ENCODE results near the gene PTGER2.

The PTGER2 gene

GRCh38 chr14:52354242-52354641 is 40.1 kb downstream of the PTGER2 start:
- peaks cover 22% of the 10 kb centered on the region for H3K4me1 Mint-ChIP-seq (ENCODE audit: low read depth)
- H3K36me3 Mint-ChIP-seq (ENCODE audit: low read depth): no peaks in the 10 kb centered on the region
- no peak overlapping the region for H3K4me3 Mint-ChIP-seq
- intact Hi-C loops (cut with micrococcal nuclease): loop anchor here (10.0 kb wide), 1 partner anchor 51 kb away; no protein-coding TSS in a partner anchor
- no peak overlapping the region for H3K27ac Mint-ChIP-seq
- no peaks in the 10 kb centered on the region for H3K9me3 Mint-ChIP-seq
- H3K27me3 Mint-ChIP-seq: peaks cover 73% of the 10 kb centered on the region

- Mint-ChIP-seq H3K9me3 (no peaks in the 10 kb centered on the region), H3K27ac (no peak overlapping the region), H3K4me3 (no peak overlapping the region), H3K27me3 (peaks cover 73% of the 10 kb centered on the region), H3K4me1 (ENCODE audit: low read depth) (peaks cover 22% of the 10 kb centered on the region), H3K36me3 (ENCODE audit: low read depth) (no peaks in the 10 kb centered on the region)
- intact Hi-C loops (cut with micrococcal nuclease): loop anchor here (10.0 kb wide), 1 partner anchor 50 kb away; no protein-coding TSS in a partner anchor
These were observed 40.9 kb downstream of the PTGER2 start for GRCh38 chr14:52355016-52355431.

- no peaks in the 10 kb centered on the region for H3K36me3 Mint-ChIP-seq (ENCODE audit: low read depth)
- H3K27me3 Mint-ChIP-seq: peaks cover 71% of the 10 kb centered on the region
- peaks cover 22% of the 10 kb centered on the region for H3K4me1 Mint-ChIP-seq (ENCODE audit: low read depth)
- H3K27ac Mint-ChIP-seq: no peak overlapping the region
- H3K9me3 Mint-ChIP-seq: no peaks in the 10 kb centered on the region
- intact Hi-C loops (cut with micrococcal nuclease): loop anchor here (10.0 kb wide), 1 partner anchor 49 kb away; no protein-coding TSS in a partner anchor
- peak overlapping the region; percentile 24 for H3K4me3 Mint-ChIP-seq
These were observed 41.4 kb downstream of the PTGER2 start for GRCh38 chr14:52355526-52355925.

DNA sequence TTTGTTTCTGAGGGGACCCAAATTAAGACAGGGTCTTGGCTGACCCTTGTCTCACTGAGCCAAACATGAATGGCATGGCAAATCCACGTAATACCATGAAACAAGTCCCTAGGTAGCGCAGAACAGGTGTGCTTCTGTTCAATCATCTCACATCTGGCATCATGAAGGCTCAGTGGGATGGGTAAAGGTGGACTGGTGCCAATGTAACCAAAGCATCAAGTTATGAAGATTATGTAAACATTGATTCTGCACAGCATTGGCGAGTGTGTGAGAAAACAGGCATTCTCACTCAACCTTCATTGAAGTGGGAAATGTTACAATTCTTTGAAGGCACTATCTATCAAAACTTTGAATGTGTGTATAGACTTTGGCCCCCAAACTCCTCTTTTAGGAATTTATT is 41.9 kb downstream of the PTGER2 start:
- H3K9me3 Mint-ChIP-seq: no peaks in the 10 kb centered on the region

GRCh38 chr14:52360831-52361230 is 46.7 kb downstream of the PTGER2 start:
- Mint-ChIP-seq H3K27ac (no peak overlapping the region), H3K4me3 (no peak overlapping the region), H3K27me3 (peaks cover 56% of the 10 kb centered on the region), H3K9me3 (no peaks in the 10 kb centered on the region), H3K36me3 (ENCODE audit: low read depth) (no peaks in the 10 kb centered on the region), H3K4me1 (ENCODE audit: low read depth) (peaks cover 8% of the 10 kb centered on the region)
- intact Hi-C loops (cut with micrococcal nuclease): no loop called here

More for the DNA sequence above, 41.9 kb downstream of the PTGER2 start:
- H3K27ac Mint-ChIP-seq: no peak overlapping the region
- no peaks in the 10 kb centered on the region for H3K36me3 Mint-ChIP-seq (ENCODE audit: low read depth)
- H3K27me3 Mint-ChIP-seq: peaks cover 71% of the 10 kb centered on the region
- H3K4me3 Mint-ChIP-seq: no peak overlapping the region
- intact Hi-C loops (cut with micrococcal nuclease): loop anchor here (10.0 kb wide), 1 partner anchor 49 kb away; no protein-coding TSS in a partner anchor
- peaks cover 22% of the 10 kb centered on the region for H3K4me1 Mint-ChIP-seq (ENCODE audit: low read depth)

DNA sequence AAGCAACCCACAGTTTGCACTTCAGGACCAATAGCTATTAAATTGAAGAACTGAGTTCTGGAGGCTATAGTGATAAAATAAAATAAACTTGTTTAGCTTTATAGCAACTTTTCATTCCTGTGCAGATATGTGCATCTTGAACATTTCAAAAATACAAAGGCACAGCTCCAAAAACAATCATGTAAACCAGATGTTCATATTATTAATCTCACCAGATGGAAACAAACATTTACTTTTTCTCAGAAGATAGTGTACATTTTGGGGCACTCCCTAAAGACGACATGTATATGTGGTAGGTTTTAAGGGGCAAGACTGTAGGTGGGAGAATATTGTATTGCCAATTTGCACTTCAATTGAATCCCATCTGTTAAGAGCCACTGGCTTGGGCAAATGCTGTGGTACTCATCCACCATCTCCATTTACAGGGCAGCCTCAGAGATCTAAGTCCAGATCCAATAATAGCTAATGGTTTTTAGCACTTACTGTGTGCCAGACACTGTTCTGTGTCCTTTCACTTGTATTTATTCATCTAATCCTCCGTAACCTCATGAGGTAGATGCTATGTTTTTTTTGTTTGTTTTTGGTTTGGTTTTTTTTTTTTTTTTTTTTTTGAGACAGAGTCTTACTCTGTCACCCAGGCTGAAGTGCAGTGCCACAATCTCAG is 49.1 kb downstream of the PTGER2 start:
- H3K27ac Mint-ChIP-seq: no peak overlapping the region
- intact Hi-C loops (cut with micrococcal nuclease): no loop called here
- peaks cover 47% of the 10 kb centered on the region for H3K27me3 Mint-ChIP-seq
- no peaks in the 10 kb centered on the region for H3K9me3 Mint-ChIP-seq
- no peak overlapping the region for H3K4me3 Mint-ChIP-seq
- H3K36me3 Mint-ChIP-seq (ENCODE audit: low read depth): no peaks in the 10 kb centered on the region
- peaks cover 6% of the 10 kb centered on the region for H3K4me1 Mint-ChIP-seq (ENCODE audit: low read depth)

GRCh38 chr14:52363961-52364360 is 49.8 kb downstream of the PTGER2 start:
- Mint-ChIP-seq H3K4me1 (ENCODE audit: low read depth) (peaks cover 6% of the 10 kb centered on the region), H3K9me3 (no peaks in the 10 kb centered on the region), H3K27me3 (peaks cover 44% of the 10 kb centered on the region), H3K27ac (no peak overlapping the region), H3K4me3 (no peak overlapping the region), H3K36me3 (ENCODE audit: low read depth) (no peaks in the 10 kb centered on the region)
- intact Hi-C loops (cut with micrococcal nuclease): no loop called here

DNA sequence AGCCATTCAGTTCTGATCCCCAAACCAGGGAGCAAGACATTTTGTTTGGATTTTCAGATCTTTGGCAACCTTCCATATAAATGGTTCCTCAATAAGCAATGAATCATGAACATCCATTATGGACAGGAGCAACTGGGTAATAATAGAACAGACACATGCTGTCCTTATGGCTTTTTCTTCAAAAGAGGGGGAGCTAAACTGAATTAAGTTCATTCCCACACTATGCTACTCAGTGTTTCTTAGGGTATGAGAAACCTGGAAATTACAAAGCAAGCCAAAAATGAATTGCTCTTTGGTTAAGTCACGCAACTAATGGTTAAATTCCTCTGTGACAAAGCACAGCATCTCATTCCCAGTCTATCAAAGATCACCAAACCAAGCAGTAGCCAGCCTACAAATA is 51.0 kb downstream of the PTGER2 start:
- Mint-ChIP-seq H3K36me3 (ENCODE audit: low read depth) (no peaks in the 10 kb centered on the region), H3K4me1 (ENCODE audit: low read depth) (peaks cover 6% of the 10 kb centered on the region), H3K9me3 (no peaks in the 10 kb centered on the region), H3K27ac (no peak overlapping the region), H3K4me3 (no peak overlapping the region), H3K27me3 (peaks cover 33% of the 10 kb centered on the region)
- intact Hi-C loops (cut with micrococcal nuclease): no loop called here

DNA sequence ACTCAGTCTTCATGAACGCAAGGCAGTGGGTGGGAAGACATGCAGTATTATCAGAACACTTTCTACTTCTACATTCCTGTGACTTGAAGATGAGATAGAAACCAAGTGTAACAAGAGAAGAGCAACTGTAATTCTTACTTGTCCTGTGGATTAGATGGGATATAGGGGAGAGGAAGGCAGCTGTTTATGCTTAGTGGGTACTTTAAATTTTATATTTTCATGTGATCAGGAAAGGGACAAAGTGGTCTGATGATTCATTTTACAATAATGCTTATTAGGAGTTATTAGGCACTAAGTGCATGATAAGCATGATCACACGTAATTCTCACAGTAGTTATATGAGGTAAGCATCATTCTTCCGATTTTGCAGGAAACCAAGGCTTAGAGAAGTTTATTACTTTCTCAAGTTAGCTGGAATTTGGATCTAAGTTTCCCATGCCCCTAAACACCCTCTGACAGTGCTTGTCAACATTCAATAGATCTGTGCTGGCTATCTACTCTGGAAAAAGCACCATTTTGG is 52.7 kb downstream of the PTGER2 start:
- no peaks in the 10 kb centered on the region for H3K36me3 Mint-ChIP-seq (ENCODE audit: low read depth)
- H3K4me1 Mint-ChIP-seq (ENCODE audit: low read depth): peaks cover 12% of the 10 kb centered on the region
- H3K9me3 Mint-ChIP-seq: no peaks in the 10 kb centered on the region
- intact Hi-C loops (cut with micrococcal nuclease): no loop called here
- no peak overlapping the region for H3K27ac Mint-ChIP-seq
- H3K27me3 Mint-ChIP-seq: peaks cover 23% of the 10 kb centered on the region
- H3K4me3 Mint-ChIP-seq: no peak overlapping the region

DNA sequence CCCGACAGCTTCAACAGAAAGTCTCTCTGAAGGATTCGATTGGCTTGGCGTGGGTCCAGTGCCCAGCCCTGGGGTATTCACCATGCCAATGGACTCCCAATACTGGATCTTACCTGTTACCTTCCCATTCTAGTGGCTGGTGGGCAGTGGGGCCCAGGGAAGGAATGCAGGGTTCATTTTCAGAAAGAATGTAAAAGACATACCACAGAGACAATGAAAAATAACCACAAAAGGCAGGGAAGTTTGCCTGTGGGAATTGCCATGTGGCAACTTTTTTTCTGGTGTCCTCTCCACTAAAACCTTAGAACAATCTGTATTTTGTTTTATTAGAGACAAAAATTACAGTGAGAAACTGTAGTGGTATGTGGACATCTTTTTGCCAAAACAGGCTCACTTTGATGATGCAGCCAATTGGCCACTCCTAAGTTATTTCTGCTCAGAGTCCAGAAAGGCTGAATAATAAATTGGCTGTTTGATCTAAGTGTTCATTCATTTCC is 55.2 kb downstream of the PTGER2 start:
- H3K4me1 Mint-ChIP-seq (ENCODE audit: low read depth): peaks cover 6% of the 10 kb centered on the region
- H3K27me3 Mint-ChIP-seq: peaks cover 26% of the 10 kb centered on the region
- no peak overlapping the region for H3K4me3 Mint-ChIP-seq
- H3K36me3 Mint-ChIP-seq (ENCODE audit: low read depth): no peaks in the 10 kb centered on the region
- H3K9me3 Mint-ChIP-seq: peaks cover 8% of the 10 kb centered on the region
- H3K27ac Mint-ChIP-seq: no peak overlapping the region
- intact Hi-C loops (cut with micrococcal nuclease): no loop called here

DNA sequence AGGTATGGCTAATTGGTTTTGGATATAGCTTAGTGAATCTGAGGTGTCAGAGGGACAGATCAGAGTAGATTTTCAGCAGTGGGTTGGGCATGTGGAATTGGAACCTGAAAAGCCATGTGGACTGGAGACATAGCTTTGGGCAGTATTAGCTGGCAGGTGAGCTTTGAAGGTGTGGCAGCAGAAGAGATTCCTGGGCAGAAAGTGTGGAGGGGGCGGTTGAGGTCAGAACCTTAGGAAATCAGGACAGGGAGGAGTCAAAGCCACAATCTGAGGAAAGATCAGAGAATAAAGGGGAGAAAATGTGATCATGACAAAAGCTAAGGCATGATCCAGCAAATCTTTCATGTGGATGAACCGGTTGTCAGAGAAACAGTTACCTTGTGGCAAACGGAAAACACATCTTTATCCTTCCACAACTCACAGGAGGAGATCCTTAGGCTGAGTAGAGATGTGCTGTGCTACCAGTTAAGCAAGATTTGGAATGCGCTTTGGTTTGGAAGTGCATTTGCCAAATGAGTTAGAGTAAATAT is 56.4 kb downstream of the PTGER2 start:
- peaks cover 26% of the 10 kb centered on the region for H3K27me3 Mint-ChIP-seq
- no peak overlapping the region for H3K27ac Mint-ChIP-seq
- intact Hi-C loops (cut with micrococcal nuclease): no loop called here
- peaks cover 6% of the 10 kb centered on the region for H3K4me1 Mint-ChIP-seq (ENCODE audit: low read depth)
- no peak overlapping the region for H3K4me3 Mint-ChIP-seq
- H3K9me3 Mint-ChIP-seq: peaks cover 8% of the 10 kb centered on the region
- H3K36me3 Mint-ChIP-seq (ENCODE audit: low read depth): no peaks in the 10 kb centered on the region

DNA sequence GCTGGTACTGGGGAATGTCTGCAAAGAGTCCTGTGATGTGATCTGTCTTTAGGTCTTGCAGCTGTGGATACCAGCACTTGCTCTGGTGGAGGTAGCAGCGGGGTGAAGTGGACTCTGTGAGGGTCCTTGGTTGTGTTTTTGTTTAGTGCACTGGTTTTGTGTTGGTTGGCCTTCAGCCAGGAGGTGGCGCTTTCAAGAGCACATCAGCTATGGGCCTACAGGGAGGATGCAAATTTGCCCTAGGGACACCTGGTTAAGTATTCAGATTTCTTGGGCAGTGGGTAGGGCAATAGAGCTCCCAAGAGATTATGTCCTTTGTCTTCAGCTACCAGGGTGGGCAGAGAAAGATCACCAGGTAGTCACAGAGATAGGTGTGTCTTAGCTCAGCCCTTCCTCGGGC is 63.8 kb downstream of the PTGER2 start:
- H3K27ac Mint-ChIP-seq: no peak overlapping the region
- peaks cover 15% of the 10 kb centered on the region for H3K9me3 Mint-ChIP-seq
- peaks cover 69% of the 10 kb centered on the region for H3K27me3 Mint-ChIP-seq
- intact Hi-C loops (cut with micrococcal nuclease): no loop called here
- H3K4me3 Mint-ChIP-seq: no peak overlapping the region
- peaks cover 14% of the 10 kb centered on the region for H3K4me1 Mint-ChIP-seq (ENCODE audit: low read depth)
- no peaks in the 10 kb centered on the region for H3K36me3 Mint-ChIP-seq (ENCODE audit: low read depth)
